Kidney (tissue), 14 donors: ENCODE results near the gene GBX1. TPM values are rescaled to one million over a fixed set of nuclear protein-coding genes. Genes with fewer than 3 reads are reported as not detected.

ENCODE experiments used
- DNase-seq, 5 donors: peaks; one replicate each; pipeline ENCODE4 v3.0.0-alpha.2; 2013 to 2020
- FAIRE-seq: peaks from 2 replicates; lab custom pipeline; 2012; peaks lifted over from hg19 to GRCh38; lab: Jason Lieb, UNC
- H3K27ac ChIP-seq, 2 donors: one replicate each; pipeline ENCODE4 v1.7.0; 2013; ENCODE audit warnings: low read depth in 2 of 2, low read length in 2 of 2, inconsistent platforms in 1 of 2
- H3K27me3 ChIP-seq: one replicate; pipeline ENCODE4 v1.7.1; 2013; ENCODE audit warnings: low read length, inconsistent platforms; ENCODE audit not compliant: control insufficient read depth, insufficient read depth
- H3K36me3 ChIP-seq, 3 donors: one replicate each; pipeline versions ENCODE4 v1.7.0 to v1.7.1; 2013; ENCODE audit warnings: low read length in 3 of 3, control low read depth in 1 of 3, inconsistent platforms in 1 of 3; ENCODE audit not compliant: insufficient read depth in 3 of 3, control insufficient read depth in 2 of 3
- H3K4me1 ChIP-seq, 3 donors: one replicate each; pipeline versions ENCODE4 v1.7.0 to v1.7.1; 2013; ENCODE audit warnings: low read length in 3 of 3, inconsistent platforms in 1 of 3, low read depth in 1 of 3; ENCODE audit not compliant: control insufficient read depth in 2 of 3, insufficient read depth in 2 of 3
- H3K4me3 ChIP-seq, 3 donors: one replicate each; pipeline versions ENCODE4 v1.7.0 to v1.8.1; 2013; ENCODE audit warnings: low read length in 3 of 3, control low read depth in 1 of 3, inconsistent platforms in 1 of 3
- H3K9ac ChIP-seq, 3 donors: one replicate each; pipeline versions ENCODE4 v1.7.0 to v1.7.1; 2013; ENCODE audit warnings: low read length in 3 of 3, control low read depth in 1 of 3, inconsistent platforms in 1 of 3
- H3K9me3 ChIP-seq, 3 donors: one replicate each; pipeline versions ENCODE4 v1.7.0 to v1.7.1; 2013; ENCODE audit warnings: low read length in 3 of 3, control low read depth in 1 of 3, inconsistent platforms in 1 of 3; ENCODE audit not compliant: control insufficient read depth in 2 of 3, insufficient read depth in 1 of 3
- CTCF ChIP-seq: IDR thresholded peaks from 3 replicates; pipeline ENCODE4 v1.5.1; 2012; ENCODE audit warnings: mild to moderate bottlenecking, moderate library complexity, borderline replicate concordance; ENCODE audit not compliant: insufficient read depth; ENCODE audit errors: extremely low read depth
- intact Hi-C: fragments of 100-400 bp; cut with DNase I; formaldehyde crosslinking; loops from one replicate; pipeline ENCODE4 v1.11.1; 2022
- polyA plus RNA-seq: library from polyadenylated mRNA; stranded (reverse); fragments of 350-450 nt; fragmentation: Illumina TruSeq; extraction: RNeasy Lipid Tissue Mini Kit (QIAGEN cat#74804); gene quantifications from one replicate; pipeline ENCODE4 v1.2.3, GENCODE V29; 2014; ENCODE audit warnings: low read depth, low replicate concordance; ENCODE audit not compliant: insufficient read depth
- total RNA-seq: library from RNA; stranded (reverse); fragmentation: NEBNext Ultra II Directional; extraction: Animal tissue kit (Norgen Biotek cat#: 25700); gene quantifications from one replicate; pipeline ENCODE4 v1.2.1, GENCODE V29; 2021
- donor health status: control.
- donor health status: control.
- donor health status: control.
- donor health status: control.
- donor health status: control.
- donor health status: DM: yes; HTN: yes; CAD: no.
- donor health status: Normal renal cell carcinoma (clear cell type).

GBX1 gene
- total and polyA plus RNA-seq, 2 donors from 2014 or later, result not detected

- no peak overlapping the region for H3K9ac ChIP-seq
- FAIRE-seq, result no peak
- intact Hi-C loops, result no loop called here
Observed at GRCh38 chr7:151142686-151143040, 24.8 kb downstream of the GBX1 start.

GRCh38 chr7:151141855-151142685, 25.4 kb downstream of the GBX1 start:
- no peak for FAIRE-seq
- H3K36me3 ChIP-seq, result peaks cover 0 to 18% (median 14%) of the 10 kb centered on the region in 3 donors
- intact Hi-C loops, result no loop called here
- no peak overlapping the region for H3K9ac ChIP-seq
- peak in 3 of 5 donors; percentile 6 to 59 (median 35) for DNase-seq
- no peaks in the 10 kb centered on the region for H3K9me3 ChIP-seq
- no peak overlapping the region for H3K4me3 ChIP-seq
- no peaks in the 10 kb centered on the region for H3K27me3 ChIP-seq
- no peaks in the 10 kb centered on the region for H3K4me1 ChIP-seq
- no peak for TF ChIP-seq CTCF
- no peak overlapping the region for H3K27ac ChIP-seq

More at GRCh38 chr7:151142686-151143040, 24.8 kb downstream of the GBX1 start:
- TF ChIP-seq CTCF, result no peak
- H3K36me3 ChIP-seq, result peaks cover 0 to 18% (median 14%) of the 10 kb centered on the region in 3 donors
- H3K4me3 ChIP-seq, result no peak overlapping the region
- no peaks in the 10 kb centered on the region for H3K27me3 ChIP-seq
- no peaks in the 10 kb centered on the region for H3K4me1 ChIP-seq
- DNase-seq, result no peak
- no peak overlapping the region for H3K27ac ChIP-seq
- H3K9me3 ChIP-seq, result no peaks in the 10 kb centered on the region

GRCh38 chr7:151141311-151141854, 26.1 kb downstream of the GBX1 start:
- Histone ChIP-seq H3K27me3 (no peaks in the 10 kb centered on the region), H3K4me1 (no peaks in the 10 kb centered on the region), H3K4me3 (no peak overlapping the region), H3K27ac (no peak overlapping the region), H3K9me3 (no peaks in the 10 kb centered on the region), H3K36me3 (peaks cover 0 to 18% (median 14%) of the 10 kb centered on the region in 3 donors), H3K9ac (no peak overlapping the region)
- no peak for TF ChIP-seq CTCF
- peak; percentile 49 to 67 (median 63) for DNase-seq
- FAIRE-seq, result no peak
- intact Hi-C loops, result no loop called here
